ENCODE measurements around the gene HCFC1. TPM values are rescaled to one million over a fixed set of nuclear protein-coding genes. Genes with fewer than 3 reads are reported as not detected.

HCFC1 gene
- total and polyA plus RNA-seq, 2 of the 8 experiments (the other 6 are each of a cell fraction or from before 2014, with no cell fraction given): 24.9 to 117 TPM

DNA sequence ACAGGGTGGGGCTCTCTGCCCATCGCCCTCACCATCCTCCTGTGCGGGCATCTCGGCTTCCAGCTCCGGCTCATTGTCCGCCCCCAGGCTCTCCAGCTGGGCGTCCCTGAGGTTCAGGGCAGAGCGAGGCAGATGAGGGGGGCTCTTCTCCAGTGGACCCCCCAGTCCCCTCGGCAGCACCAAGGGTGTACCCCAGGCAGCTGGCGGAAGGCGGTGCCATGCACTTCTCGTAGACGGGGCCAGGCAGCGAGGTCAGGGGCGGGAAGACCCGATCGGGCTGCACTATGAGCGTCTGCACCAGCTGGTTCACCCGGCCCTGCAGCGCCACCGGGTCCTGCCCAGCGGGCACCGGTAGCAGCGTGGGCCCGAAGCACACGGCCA, 61.6 kb downstream of the HCFC1 start:
- Histone ChIP-seq H2BK5ac (ENCODE audit: low read depth, low read length) (no peak overlapping the region), H3K27me3 (replicated peaks in 1 of 4; ENCODE audit: control insufficient read depth in 3 of 4, extremely low read depth in 1 of 4, insufficient read depth in 3 of 4, low read length in 3 of 4) (no peaks in the 10 kb centered on the region), H2AK5ac (ENCODE audit: low read depth, low read length) (no peak overlapping the region), H3K4ac (replicated peaks; ENCODE audit: insufficient read length, low read depth, low read length) (no peak overlapping the region), H2BK12ac (ENCODE audit: low read depth, low read length) (no peak overlapping the region), H3K27ac (ENCODE audit: low read depth, low read length) (no peak overlapping the region), H3K79me1 (ENCODE audit: low read depth, low read length) (no peaks in the 10 kb centered on the region), H3K79me2 (ENCODE audit: control insufficient read depth in 1 of 2, insufficient read depth in 2 of 2, low read length in 2 of 2) (no peaks in the 10 kb centered on the region), H3K4me2 (ENCODE audit: insufficient read depth in 1 of 2, low read depth in 2 of 2, low read length in 2 of 2) (no peak overlapping the region), H3K14ac (ENCODE audit: insufficient read length) (no peak overlapping the region), H3K56ac (replicated peaks; ENCODE audit: insufficient read length, low read depth, low read length) (no peak overlapping the region), H3K4me3 (ENCODE audit: extremely low read depth in 1 of 4, insufficient read depth in 2 of 4, low read depth in 3 of 4, low read length in 4 of 4) (no peak overlapping the region), H3K9me3 (ENCODE audit: insufficient read depth in 2 of 2, low read depth in 1 of 2, low read length in 1 of 2) (no peaks in the 10 kb centered on the region), H4K91ac (replicated peaks; ENCODE audit: insufficient read length, low read length) (no peak overlapping the region), H4K20me1 (replicated peaks in 1 of 2; ENCODE audit: control insufficient read depth in 1 of 2, insufficient read depth in 2 of 2, low read length in 2 of 2) (no peaks in the 10 kb centered on the region), H4K8ac (ENCODE audit: extremely low read depth, insufficient read depth, low read length) (no peak overlapping the region), H3K9ac (replicated peaks in 1 of 4; ENCODE audit: extremely low read depth in 1 of 4, low read depth in 3 of 4, low read length in 3 of 4) (no peak overlapping the region), H4K5ac (ENCODE audit: insufficient read length, low read depth, low read length) (no peak overlapping the region), H2BK20ac (ENCODE audit: low read length) (no peak overlapping the region), H2BK120ac (replicated peaks; ENCODE audit: low read depth, low read length) (no peak overlapping the region), H3K18ac (ENCODE audit: extremely low read depth, low read length) (no peak overlapping the region), H3K23ac (ENCODE audit: insufficient read length) (no peak overlapping the region), H3K23me2 (ENCODE audit: low read depth, low read length) (no peaks in the 10 kb centered on the region), H3K4me1 (replicated peaks in 1 of 4; ENCODE audit: control insufficient read depth in 3 of 4, insufficient read depth in 4 of 4, low read length in 3 of 4) (peaks cover 0 to 3% (median 0%) of the 10 kb centered on the region in 4 experiments; a peak in 1 of 7 replicates), H3K36me3 (ENCODE audit: control insufficient read depth in 2 of 4, insufficient read depth in 4 of 4, low read length in 3 of 4) (no peaks in the 10 kb centered on the region; a peak in 1 of 8 replicates), H2BK15ac (ENCODE audit: low read length) (no peak overlapping the region), H2AFZ (ENCODE audit: low read length) (no peak overlapping the region)
- FAIRE-seq: no peak
- no peak for TF ChIP-seq ASH2L (IDR thresholded peaks at IDR 0.05; ENCODE audit: low read length)
- TF ChIP-seq TCF12 (IDR thresholded peaks at IDR 0.05; ENCODE audit: low read depth, low read length): no peak
- no peak for TF ChIP-seq TEAD4 (IDR thresholded peaks at IDR 0.05; ENCODE audit: low read depth, low read length)
- no peak for TF ChIP-seq CHD2 (IDR thresholded peaks at IDR 0.05; ENCODE audit: low read length)
- TF ChIP-seq GABPA (IDR thresholded peaks at IDR 0.05; ENCODE audit: borderline replicate concordance, insufficient read depth, low read length): no peak
- no peak for TF ChIP-seq PHF8 (conservative IDR thresholded peaks at IDR 0.05; ENCODE audit: low read depth, low read length)
- ChIA-PET CTCF (ENCODE audit: partially characterized antibody) (interaction anchor here (0.8 to 5.7 kb wide), 6 partner anchors 9 to 147 kb away, joined by 3 to 65 read pairs (median 4); partner anchors contain the start of gene ARHGAP4), POLR2A (ENCODE audit: partially characterized antibody) (interaction anchor here (0.9 to 1.9 kb wide), 6 partner anchors 14 to 116 kb away, joined by 3 to 5 read pairs (median 3); partner anchors contain the start of genes ARHGAP4, IDH3G and SSR4)
- WGBS, 2 experiments (ENCODE audit: extremely low coverage in 1 of 2, insufficient coverage in 1 of 2, insufficient read length in 1 of 2, insufficient replicate concordance in 2 of 2, low coverage in 1 of 2, low lambda C conversion rate in 2 of 2, missing lambda C conversion rate in 1 of 2): 100% methylated on average over 5 of the region's 25 CpGs; no CpG with 5 or more reads in 1 of the 2 experiments
- DNase-seq (ENCODE audit: low read depth in 1 of 2, low spot score in 2 of 2): no peak
